HG03565 (cell line): Measurements from ENCODE around the gene NOTO.
"Not testable (repeated sequence)": the region's sequence is repeated elsewhere in the genome, so short reads cannot be mapped to it uniquely, and the experiment has no call there.

Experiments
- ATAC-seq: cut with Tn5 transposase; IDR thresholded peaks from one replicate; pipeline ENCODE4 v1.9.1; 2021; ENCODE audit warnings: mild to moderate bottlenecking, moderate library complexity; ENCODE audit not compliant: unreplicated experiment

Gene NOTO

DNA sequence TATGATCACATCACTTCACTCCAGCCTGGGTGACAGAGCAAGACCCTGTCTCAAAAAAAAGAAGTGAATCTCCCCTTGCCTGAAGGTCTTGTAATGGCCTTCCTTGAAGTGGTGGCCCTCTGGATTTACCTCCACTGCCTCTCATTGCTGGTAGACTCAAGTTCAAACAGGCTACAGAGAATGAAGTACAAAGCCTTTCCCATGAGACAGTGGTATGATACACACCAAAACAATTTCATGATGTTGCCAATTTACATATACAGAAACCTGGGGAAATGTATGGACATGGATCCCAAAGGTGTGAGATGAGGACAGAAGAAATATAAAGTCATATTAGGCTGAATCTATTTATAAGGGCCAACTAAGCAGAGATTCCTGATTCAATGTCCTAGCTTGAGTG, 4.8 kb upstream of the NOTO start:
- no peak for ATAC-seq

- ATAC-seq: not testable (repeated sequence)
Measured at GRCh38 chr2:73200281-73200680, 2.1 kb upstream of the NOTO start.

GRCh38 chr2:73203055-73203681, 794 bp downstream of the NOTO start:
- no peak for ATAC-seq

GRCh38 chr2:73205611-73206010, 3.2 kb downstream of the NOTO start:
- ATAC-seq: no peak

GRCh38 chr2:73208258-73208657, 5.9 kb downstream of the NOTO start:
- no peak for ATAC-seq

GRCh38 chr2:73210019-73210418, 7.6 kb downstream of the NOTO start:
- ATAC-seq: no peak

GRCh38 chr2:73210696-73211095, 8.3 kb downstream of the NOTO start:
- no peak for ATAC-seq

DNA sequence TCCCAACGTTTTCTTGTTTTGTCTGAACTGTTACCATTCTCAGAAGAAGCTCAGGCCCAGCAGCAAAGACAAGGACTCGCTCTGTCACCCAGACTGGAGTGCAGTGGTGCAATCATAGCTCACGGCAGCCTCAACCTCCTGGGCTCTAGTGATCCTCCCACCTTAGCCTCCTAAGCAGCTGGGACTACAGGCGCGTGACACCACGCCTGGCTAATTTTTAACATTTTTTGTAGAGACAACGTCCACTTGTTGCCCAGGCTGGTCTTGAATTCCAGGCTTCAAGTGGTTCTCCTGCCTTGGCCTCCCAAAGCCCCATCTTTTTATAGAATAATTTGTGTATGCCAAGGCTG, 9.7 kb downstream of the NOTO start:
- no peak for ATAC-seq

DNA sequence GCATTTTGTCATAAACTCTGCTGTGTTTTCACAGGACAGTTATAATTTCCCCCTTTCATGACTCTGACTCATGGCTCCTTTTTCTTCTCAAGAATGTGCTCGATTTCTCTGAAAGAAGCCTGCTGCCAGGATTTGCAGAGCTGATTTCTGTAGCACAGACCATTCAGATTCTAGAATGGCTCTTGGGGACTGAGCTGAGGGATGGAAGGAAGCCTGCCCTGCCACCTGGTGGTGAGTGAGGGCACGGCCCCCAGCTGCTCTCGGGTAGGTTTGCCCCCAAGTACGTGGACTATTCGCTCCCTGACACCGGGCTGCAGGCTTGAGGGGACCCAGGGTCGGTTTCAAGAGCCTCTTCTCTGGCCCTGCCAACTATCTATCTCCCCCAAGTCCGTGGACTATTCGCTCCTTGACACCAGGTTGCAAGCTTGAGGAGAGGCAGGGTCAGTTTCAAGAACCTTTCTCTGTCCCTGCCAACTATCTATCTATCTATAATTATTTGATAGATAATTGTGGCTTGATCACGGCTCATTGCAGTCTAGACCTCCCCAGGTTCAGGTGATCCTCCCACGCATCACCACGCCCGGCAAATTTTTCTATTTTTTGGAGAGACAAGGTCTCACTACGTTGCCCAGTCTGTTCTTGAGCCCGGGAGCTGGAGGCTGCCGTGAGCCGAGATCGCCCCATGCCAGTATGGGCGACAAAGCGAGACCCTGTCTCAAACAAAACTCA, 10.2 kb downstream of the NOTO start:
- peak; percentile 63 for ATAC-seq

GRCh38 chr2:73214120-73215035, 12.0 kb downstream of the NOTO start, which contains the start of gene SMYD5:
Gene SMYD5 (plus strand): TSS chr2:73214245. CDS start chr2:73214267, 22 bp downstream.
- ATAC-seq: peak; percentile 83

DNA sequence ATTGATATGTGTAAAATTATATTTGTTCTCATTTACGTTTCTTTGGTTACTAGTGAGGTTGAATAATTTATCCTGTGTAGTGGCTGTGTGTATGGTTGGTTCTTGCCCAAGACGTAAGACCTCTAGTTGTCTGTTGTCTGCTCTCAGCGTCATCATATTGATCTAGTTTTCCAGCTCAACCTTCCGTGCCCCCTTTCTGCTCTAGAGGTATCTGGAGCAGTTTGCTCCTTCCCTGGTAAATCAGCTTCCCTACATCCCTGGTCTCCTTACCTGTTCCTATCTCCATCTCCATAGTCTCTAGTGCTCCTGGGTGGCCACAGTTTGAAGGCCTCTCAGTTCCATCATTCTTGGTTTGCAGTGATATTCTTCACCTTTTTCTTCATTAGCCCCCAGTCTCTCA, 12.9 kb downstream of the NOTO start:
- no peak for ATAC-seq

- no peak for ATAC-seq
Measured at GRCh38 chr2:73217160-73217559, 14.8 kb downstream of the NOTO start.

DNA sequence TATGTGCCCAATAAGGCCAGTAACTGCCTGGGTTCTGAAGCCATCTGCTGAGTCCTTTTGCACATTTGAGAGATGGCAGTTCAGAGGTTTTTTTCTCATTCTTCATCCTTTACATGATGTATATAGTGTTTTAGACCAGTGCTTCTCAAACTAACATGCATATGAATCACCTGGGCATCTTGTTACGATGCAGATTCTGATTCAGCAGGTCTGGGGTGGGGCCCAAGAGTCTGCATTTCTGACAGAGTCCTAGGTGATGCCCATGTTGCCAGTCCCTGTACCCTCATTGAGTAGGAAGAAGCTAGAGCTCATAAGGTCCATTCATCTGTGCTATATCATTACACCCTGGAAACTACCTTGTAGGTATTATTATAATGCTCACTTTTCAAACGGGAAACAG, 15.5 kb downstream of the NOTO start:
- no peak for ATAC-seq

- ATAC-seq: no peak
Measured at GRCh38 chr2:73218298-73218697, 15.9 kb downstream of the NOTO start.

- no peak for ATAC-seq
Measured at GRCh38 chr2:73223821-73224220, 21.4 kb downstream of the NOTO start.

DNA sequence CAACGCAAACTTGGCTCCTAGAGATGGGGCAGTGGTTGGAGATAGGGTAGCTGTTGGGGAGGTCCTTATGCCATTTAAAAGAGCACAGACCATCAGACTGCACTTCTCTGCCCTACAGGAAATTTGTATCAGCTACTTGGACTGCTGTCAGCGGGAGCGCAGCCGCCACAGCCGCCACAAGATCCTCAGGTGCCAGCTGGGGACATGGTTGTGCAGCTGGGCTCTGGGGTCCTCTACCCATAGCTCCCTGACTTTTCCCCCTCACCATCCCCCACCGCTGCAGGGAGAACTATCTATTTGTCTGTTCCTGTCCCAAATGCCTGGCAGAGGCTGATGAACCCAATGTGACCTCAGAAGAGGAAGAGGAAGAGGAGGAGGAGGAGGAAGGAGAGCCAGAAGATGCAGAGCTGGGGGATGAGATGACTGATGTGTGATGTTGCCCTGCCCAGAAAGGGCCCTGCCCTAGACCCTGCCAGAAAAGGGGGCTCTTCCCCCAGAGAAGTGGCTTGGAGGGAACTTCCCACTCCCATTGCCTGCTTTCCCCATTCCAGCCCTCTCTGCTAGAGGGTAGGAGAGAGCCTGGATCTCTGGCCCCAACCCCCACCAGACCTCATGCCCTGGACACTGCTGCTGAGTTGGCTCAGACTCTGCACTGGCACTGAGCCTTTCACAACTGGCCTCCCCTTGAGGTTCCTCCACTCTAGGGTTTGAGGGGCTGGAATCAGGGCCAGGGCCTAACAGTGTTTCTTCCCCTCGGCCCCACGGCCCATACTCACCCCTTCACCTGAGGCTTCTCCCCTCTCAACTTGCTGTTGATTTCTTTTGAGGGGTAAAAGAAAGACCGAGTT, 23.4 kb downstream of the NOTO start:
- ATAC-seq: no peak

DNA sequence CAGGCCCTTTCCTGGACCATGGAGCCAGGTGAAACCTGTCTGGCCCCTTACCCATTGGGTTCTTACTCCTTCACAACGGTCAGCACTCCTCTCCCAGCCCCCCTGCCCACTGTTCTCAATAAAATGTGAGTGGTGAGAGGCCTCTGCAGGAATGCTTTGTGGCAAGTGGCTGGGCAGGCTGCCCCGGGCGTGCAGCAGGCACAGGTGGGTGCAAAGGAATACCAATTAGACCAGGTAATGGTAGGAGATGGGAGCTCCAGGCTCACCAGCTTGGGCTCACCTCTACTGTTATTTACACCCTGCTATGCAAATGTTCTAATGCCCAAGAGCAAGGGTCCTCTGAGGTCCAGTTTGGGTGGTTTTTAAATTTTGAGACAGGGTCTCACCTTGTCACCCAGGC, 24.7 kb downstream of the NOTO start:
- ATAC-seq: no peak

GRCh38 chr2:73228631-73229030, 26.3 kb downstream of the NOTO start:
- no peak for ATAC-seq

- peak; percentile 1 for ATAC-seq
Measured at GRCh38 chr2:73232403-73233153, 30.2 kb downstream of the NOTO start.
